ENCODE results near the gene ZNF516. TPM values are rescaled to one million over a fixed set of nuclear protein-coding genes. Genes with fewer than 3 reads are reported as not detected.

ZNF516 gene
- total and polyA plus RNA-seq, 4 donors, result 2.5 to 12.2 (median 7.6) TPM

GRCh38 chr18:76377359-76377756, 117.7 kb downstream of the ZNF516 start (continued):
- TF ChIP-seq CTCF (IDR thresholded peaks at IDR 0.05; ENCODE audit: low read depth, low read length, missing input control), result no peak
- no peak for TF ChIP-seq HNF4A (conservative IDR thresholded peaks at IDR 0.05)

- 92% methylated on average over 27 of the region's 27 CpGs for WGBS
- H3K27ac ChIP-seq (ENCODE audit: low read depth in 1 of 2, low read length in 2 of 2), result no peak overlapping the region
Measured at GRCh38 chr18:76376668-76377358, 118.2 kb downstream of the ZNF516 start.

More at GRCh38 chr18:76376668-76377358, 118.2 kb downstream of the ZNF516 start:
- Histone ChIP-seq H3K9ac (ENCODE audit: low read depth in 1 of 2, low read length in 2 of 2) (no peak overlapping the region), H3K4me1 (ENCODE audit: control insufficient read depth in 4 of 4, insufficient read depth in 4 of 4, low read length in 3 of 4) (peaks cover 0 to 5% (median 2%) of the 10 kb centered on the region in 4 donors), H3K4me3 (ENCODE audit: low read depth in 1 of 3, low read length in 3 of 3) (no peak overlapping the region), H3K27me3 (ENCODE audit: control insufficient read depth in 4 of 4, insufficient read depth in 4 of 4, low read length in 3 of 4) (no peaks in the 10 kb centered on the region), H3K36me3 (ENCODE audit: control insufficient read depth in 4 of 4, insufficient read depth in 3 of 4, low read depth in 1 of 4, low read length in 3 of 4) (peaks cover 4 to 15% (median 8%) of the 10 kb centered on the region in 4 donors), H3K9me3 (ENCODE audit: control insufficient read depth in 4 of 4, low read length in 3 of 4) (no peaks in the 10 kb centered on the region)
- no peak for TF ChIP-seq YY1 (IDR thresholded peaks at IDR 0.05)
- no peak for TF ChIP-seq ZBTB33 (IDR thresholded peaks at IDR 0.05)
- no peak for TF ChIP-seq NR2F2 (IDR thresholded peaks at IDR 0.05)
- no peak for TF ChIP-seq CTCF (IDR thresholded peaks at IDR 0.05; ENCODE audit: low read depth, low read length, missing input control)
- no peak for TF ChIP-seq FOXA2 (IDR thresholded peaks at IDR 0.05)
- no peak for TF ChIP-seq GABPA (IDR thresholded peaks at IDR 0.05 in 1 of 2, conservative IDR thresholded peaks at IDR 0.05 in 1 of 2)
- TF ChIP-seq SP1 (IDR thresholded peaks at IDR 0.05), result no peak
- TF ChIP-seq RXRA (IDR thresholded peaks at IDR 0.05), result no peak
- no peak for TF ChIP-seq FOXA1 (IDR thresholded peaks at IDR 0.05)
- TF ChIP-seq HNF4A (conservative IDR thresholded peaks at IDR 0.05), result no peak
- TF ChIP-seq REST (IDR thresholded peaks at IDR 0.05), result no peak
- TF ChIP-seq ATF3 (IDR thresholded peaks at IDR 0.05), result no peak
- TF ChIP-seq RAD21 (IDR thresholded peaks at IDR 0.05), result no peak
- TF ChIP-seq EGR1 (IDR thresholded peaks at IDR 0.05; ENCODE audit: low read depth in 2 of 2), result no peak
- TF ChIP-seq HNF4G (IDR thresholded peaks at IDR 0.05), result no peak
- TF ChIP-seq TAF1 (conservative IDR thresholded peaks at IDR 0.05), result no peak
- no peak for TF ChIP-seq MAX (IDR thresholded peaks at IDR 0.05)
- TF ChIP-seq JUND (IDR thresholded peaks at IDR 0.05), result no peak
- no peak for DNase-seq (ENCODE audit: low spot score)

All from liver (tissue), 9 donors.